Loucy (cell line): Measurements from ENCODE around the gene TRPM3.

Experiments used
- H2AFZ ChIP-seq: fragments of 200-600 bp; sonication (generic); 2 replicates; pipeline ENCODE4 v1.6.0; 2016; ENCODE audit warnings: antibody characterized with exemption, mild to moderate bottlenecking, low read length, moderate library complexity
- H3F3A ChIP-seq: fragments of 200-600 bp; 2 replicates; pipeline ENCODE4 v1.6.0; 2016; ENCODE audit warnings: antibody characterized with exemption, low read depth, mild to moderate bottlenecking
- H3K27me3 ChIP-seq: fragments of 200-600 bp; sonication (generic); 2 replicates; pipeline ENCODE4 v1.6.1; 2014; ENCODE audit warnings: low read length, mild to moderate bottlenecking; ENCODE audit not compliant: insufficient read depth, poor library complexity, severe bottlenecking
- H3K36me3 ChIP-seq: fragments of 200-600 bp; sonication (generic); 2 replicates; pipeline ENCODE4 v1.6.1; 2016; ENCODE audit warnings: low read length; ENCODE audit not compliant: insufficient read depth
- H3K4me1 ChIP-seq: fragments of 200-600 bp; sonication (generic); 2 replicates; pipeline ENCODE4 v1.5.1; 2014; ENCODE audit warnings: low read length, mild to moderate bottlenecking; ENCODE audit not compliant: insufficient read depth, poor library complexity, severe bottlenecking
- H3K4me2 ChIP-seq: fragments of 200-600 bp; sonication (generic); 2 replicates; pipeline ENCODE4 v1.6.0; 2014; ENCODE audit warnings: antibody characterized with exemption, low read length, low read depth, mild to moderate bottlenecking; ENCODE audit not compliant: poor library complexity, severe bottlenecking
- H3K4me3 ChIP-seq: fragments of 200-600 bp; sonication (generic); 2 replicates; pipeline ENCODE4 v1.5.1; 2014; ENCODE audit warnings: low read length, mild to moderate bottlenecking, mixed read lengths; ENCODE audit not compliant: poor library complexity, severe bottlenecking
- H3K79me2 ChIP-seq: fragments of 200-600 bp; sonication (generic); 2 replicates; pipeline ENCODE4 v1.6.1; 2014; ENCODE audit warnings: low read length; ENCODE audit not compliant: insufficient read depth
- H3K9ac ChIP-seq: fragments of 200-600 bp; sonication (generic); 2 replicates; pipeline ENCODE4 v1.6.0; 2014; ENCODE audit warnings: mild to moderate bottlenecking, low read depth, low read length, moderate library complexity; ENCODE audit not compliant: poor library complexity, severe bottlenecking
- H3K9me2 ChIP-seq: fragments of 200-600 bp; sonication (generic); replicated peaks from 2 replicates; pipeline ENCODE4 v1.6.1; 2016; ENCODE audit warnings: low read depth, low read length, mixed read lengths
- H3K9me3 ChIP-seq: fragments of 200-600 bp; sonication (generic); 2 replicates; pipeline ENCODE4 v1.6.1; 2014; ENCODE audit warnings: mild to moderate bottlenecking, antibody characterized with exemption, low read length, low read depth; ENCODE audit not compliant: insufficient read depth
- H4K20me1 ChIP-seq: fragments of 200-600 bp; sonication (generic); 2 replicates; pipeline ENCODE4 v1.6.0; 2014; ENCODE audit warnings: antibody characterized with exemption, low read length, mild to moderate bottlenecking; ENCODE audit not compliant: insufficient read depth, poor library complexity, severe bottlenecking
- CTCF ChIP-seq: fragments of 200-600 bp; sonication (generic); conservative IDR thresholded peaks from 2 replicates; pipeline ENCODE4 v1.5.1; 2014; ENCODE audit warnings: mild to moderate bottlenecking, antibody characterized with exemption, low read length
- EZH2phosphoT487 ChIP-seq: fragments of 200-600 bp; IDR thresholded peaks from 2 replicates; pipeline ENCODE4 v1.6.1; 2018; ENCODE audit warnings: antibody characterized with exemption, mild to moderate bottlenecking, moderate library complexity, borderline replicate concordance

Gene TRPM3

DNA sequence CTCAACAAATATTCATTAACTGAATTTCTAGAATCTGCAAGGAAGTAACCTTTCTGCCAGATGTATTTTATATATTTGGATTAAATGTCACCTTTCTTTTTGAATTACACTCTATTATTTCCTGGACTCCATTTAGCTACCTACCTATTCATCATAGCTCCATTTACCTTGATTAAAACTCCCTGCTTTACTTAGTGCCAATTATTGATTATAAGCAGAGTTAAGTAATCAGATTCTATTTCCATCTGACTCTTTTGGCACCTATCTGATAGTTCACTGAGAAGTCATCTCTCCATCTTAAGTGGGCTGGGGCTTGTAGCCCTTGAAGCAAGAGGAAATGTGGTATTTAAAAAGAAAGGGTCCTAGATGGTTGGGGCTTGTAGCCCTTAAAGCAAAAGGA lies 88.6 kb downstream of the TRPM3 start:
- no peaks in the 10 kb centered on the region for H3F3A ChIP-seq
- TF ChIP-seq EZH2phosphoT487 (no peak), CTCF (no peak)
- H3K4me1 ChIP-seq = no peaks in the 10 kb centered on the region
- H3K36me3 ChIP-seq = no peaks in the 10 kb centered on the region
- no peaks in the 10 kb centered on the region for H3K27me3 ChIP-seq
- no peak overlapping the region for H3K4me3 ChIP-seq
- H3K9me2 ChIP-seq = no peaks in the 10 kb centered on the region
- H3K4me2 ChIP-seq = no peak overlapping the region
- no peak overlapping the region for H2AFZ ChIP-seq
- no peaks in the 10 kb centered on the region for H3K79me2 ChIP-seq
- H3K9ac ChIP-seq = no peak overlapping the region
- no peaks in the 10 kb centered on the region for H3K9me3 ChIP-seq
- no peaks in the 10 kb centered on the region for H4K20me1 ChIP-seq

DNA sequence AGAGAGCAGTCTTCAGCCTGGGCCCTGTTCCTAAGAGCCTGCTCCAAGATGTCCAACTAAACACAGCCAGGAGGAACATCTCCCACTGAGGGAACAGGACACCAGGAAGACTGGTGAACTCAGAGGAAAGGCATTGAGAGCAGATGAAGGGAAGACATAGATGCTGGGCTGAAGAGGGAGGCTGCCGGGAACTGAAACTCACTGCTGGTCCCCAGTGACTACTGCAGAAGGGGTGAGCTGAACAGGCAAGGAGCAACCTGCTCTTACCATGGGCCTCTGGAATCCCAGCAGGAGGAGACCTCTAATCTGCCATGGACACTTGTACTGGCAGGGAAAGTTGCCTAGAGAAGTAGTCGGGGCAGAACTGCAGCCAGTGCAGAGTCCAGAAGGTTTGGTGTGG lies 95.7 kb downstream of the TRPM3 start:
- no peak for TF ChIP-seq EZH2phosphoT487
- Histone ChIP-seq H2AFZ (no peak overlapping the region), H3K4me3 (no peak overlapping the region)

GRCh38 chr9:71025201-71025600 lies 96.2 kb downstream of the TRPM3 start:
- H3K9me2 ChIP-seq = no peaks in the 10 kb centered on the region
- H3K4me1 ChIP-seq = no peaks in the 10 kb centered on the region
- H4K20me1 ChIP-seq = no peaks in the 10 kb centered on the region
- no peak for TF ChIP-seq EZH2phosphoT487
- TF ChIP-seq CTCF = no peak
- H3F3A ChIP-seq = no peaks in the 10 kb centered on the region
- H3K36me3 ChIP-seq = no peaks in the 10 kb centered on the region
- no peak overlapping the region for H3K4me3 ChIP-seq
- H2AFZ ChIP-seq = no peak overlapping the region
- no peaks in the 10 kb centered on the region for H3K79me2 ChIP-seq
- H3K9me3 ChIP-seq = no peaks in the 10 kb centered on the region
- H3K27me3 ChIP-seq = no peaks in the 10 kb centered on the region
- H3K9ac ChIP-seq = no peak overlapping the region
- no peak overlapping the region for H3K4me2 ChIP-seq

More for the DNA sequence above, 95.7 kb downstream of the TRPM3 start:
- H3F3A ChIP-seq = no peaks in the 10 kb centered on the region
- H4K20me1 ChIP-seq = no peaks in the 10 kb centered on the region
- H3K9ac ChIP-seq = no peak overlapping the region
- no peaks in the 10 kb centered on the region for H3K36me3 ChIP-seq
- H3K9me3 ChIP-seq = no peaks in the 10 kb centered on the region
- no peaks in the 10 kb centered on the region for H3K27me3 ChIP-seq
- no peaks in the 10 kb centered on the region for H3K79me2 ChIP-seq
- no peaks in the 10 kb centered on the region for H3K4me1 ChIP-seq
- H3K4me2 ChIP-seq = no peak overlapping the region
- H3K9me2 ChIP-seq = no peaks in the 10 kb centered on the region

- Histone ChIP-seq H3K4me3 (no peak overlapping the region), H2AFZ (no peak overlapping the region), H3K9me3 (no peaks in the 10 kb centered on the region), H3K36me3 (no peaks in the 10 kb centered on the region), H3K4me1 (no peaks in the 10 kb centered on the region), H4K20me1 (no peaks in the 10 kb centered on the region), H3K27me3 (no peaks in the 10 kb centered on the region), H3K79me2 (no peaks in the 10 kb centered on the region), H3K9ac (no peak overlapping the region), H3K4me2 (no peak overlapping the region), H3F3A (no peaks in the 10 kb centered on the region), H3K9me2 (no peaks in the 10 kb centered on the region)
- TF ChIP-seq EZH2phosphoT487 (no peak), CTCF (no peak)
These were observed 111.2 kb downstream of the TRPM3 start for GRCh38 chr9:71010258-71010657.
